CMK (cell line): ENCODE data around the gene CRB2.
"Not testable (repeated sequence)": the region's sequence is repeated elsewhere in the genome, so short reads cannot be mapped to it uniquely, and the experiment has no call there.

Experiments
- DNase-seq: peaks from one replicate; pipeline ENCODE4 v3.0.0-alpha.2; 2010; ENCODE audit warnings: low read depth

Gene CRB2

DNA sequence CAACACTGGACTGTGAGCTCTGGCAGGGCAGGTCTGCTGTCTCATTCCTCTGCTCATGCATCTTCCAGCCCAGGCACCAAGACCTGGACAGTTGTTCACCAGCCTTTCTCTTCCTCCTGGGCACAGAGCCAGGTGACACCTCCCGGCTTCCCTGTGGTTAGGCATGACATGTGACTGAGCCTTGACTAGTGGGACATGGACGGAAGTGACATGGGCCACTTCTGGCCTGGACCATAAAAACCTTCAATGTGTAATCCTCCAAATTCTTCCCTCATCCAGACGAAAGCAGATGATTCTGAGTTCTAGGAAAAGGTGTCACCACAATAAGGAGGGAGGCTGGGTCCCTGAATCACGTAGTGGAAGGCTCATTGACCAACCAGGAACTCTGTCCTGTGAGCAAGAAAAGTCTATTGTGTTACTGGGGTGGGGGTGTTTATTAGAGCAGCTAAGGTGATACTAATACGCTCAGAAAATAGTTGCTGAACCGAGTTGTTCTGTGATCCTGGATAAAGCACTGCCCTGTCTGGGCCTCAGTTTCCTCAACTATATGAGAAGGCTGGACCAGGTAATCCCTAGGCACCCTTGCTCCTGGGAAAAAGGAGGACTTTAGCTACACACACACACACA lies 26.6 kb upstream of the CRB2 start:
- no peak for DNase-seq

GRCh38 chr9:123331346-123332060 lies 24.5 kb upstream of the CRB2 start:
- DNase-seq = no peak

GRCh38 chr9:123333058-123333669 lies 22.8 kb upstream of the CRB2 start:
- DNase-seq = not testable (repeated sequence)

DNA sequence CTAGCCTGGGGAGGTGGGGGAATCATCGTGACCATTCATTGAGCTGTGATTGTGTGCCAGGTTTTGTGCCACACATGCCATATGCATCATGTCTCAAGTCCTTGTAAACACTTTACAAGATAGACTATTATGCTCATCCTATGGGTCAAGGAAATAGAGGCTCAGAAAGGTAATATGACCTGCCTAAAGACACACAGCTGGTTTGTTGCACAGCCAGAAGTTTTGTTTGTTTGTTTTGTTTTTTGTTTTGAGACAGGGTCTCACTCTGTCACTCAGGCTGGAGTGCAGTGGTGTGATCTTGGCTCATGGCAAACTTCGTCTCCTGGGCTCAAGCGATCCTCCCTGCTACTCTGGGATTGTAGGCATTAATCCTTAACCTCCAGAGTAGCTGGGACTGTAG lies 21.4 kb upstream of the CRB2 start:
- DNase-seq = no peak

DNA sequence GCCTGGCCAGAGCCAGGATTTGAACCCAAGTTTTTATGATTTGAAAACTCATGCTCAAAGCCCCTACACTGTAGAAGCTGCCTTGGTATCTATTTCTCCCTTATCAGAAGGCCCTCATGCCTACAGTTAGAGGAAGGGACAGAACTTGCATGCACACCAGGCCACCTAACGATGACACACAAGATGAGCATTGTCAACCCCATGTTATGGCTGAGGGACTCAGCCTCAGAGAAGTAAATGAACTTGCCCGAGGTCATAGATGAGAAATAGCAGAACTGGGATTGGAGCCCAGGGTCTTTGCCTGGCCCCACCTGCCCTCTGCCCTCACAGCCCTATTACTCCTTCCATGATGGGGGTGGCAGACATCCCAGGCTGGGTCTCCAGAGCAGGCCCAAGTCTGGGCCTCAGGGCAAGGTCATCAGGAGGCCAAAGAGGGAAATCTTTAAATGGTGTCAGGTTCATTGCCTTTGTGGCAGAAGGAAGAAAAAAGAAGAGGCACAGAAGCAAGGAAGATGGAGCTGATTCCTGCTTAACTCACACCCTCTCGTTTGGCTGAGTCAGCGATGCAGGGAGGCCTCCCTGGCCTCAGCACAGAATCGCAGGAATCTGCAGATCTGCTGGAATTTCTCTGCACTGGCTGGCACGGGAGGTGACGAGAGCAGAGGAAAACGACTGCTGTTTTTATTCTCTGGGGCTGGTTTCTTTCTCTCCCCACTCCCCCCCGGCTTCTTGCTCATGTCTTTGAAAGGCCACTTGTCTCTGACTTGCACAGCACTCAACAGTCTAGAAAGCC lies 20.6 kb upstream of the CRB2 start:
- no peak for DNase-seq

DNA sequence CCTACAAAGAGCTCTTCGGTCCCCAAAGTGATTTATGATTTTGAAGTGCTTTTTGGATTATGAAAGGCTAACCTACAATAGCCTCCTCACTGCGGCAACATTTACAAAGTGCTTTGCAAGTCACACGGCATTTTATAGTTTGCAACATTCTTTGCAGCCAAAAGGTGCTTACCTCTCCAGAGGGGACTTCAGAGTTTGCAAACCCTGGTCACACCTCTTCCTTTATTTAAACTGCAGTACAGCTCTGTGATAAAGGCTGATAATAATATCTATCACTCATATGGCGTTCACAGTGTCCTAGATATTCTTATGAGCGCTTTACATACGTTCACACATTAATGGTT lies 20.0 kb upstream of the CRB2 start:
- DNase-seq = no peak

GRCh38 chr9:123336449-123336848 lies 19.5 kb upstream of the CRB2 start:
- no peak for DNase-seq

DNA sequence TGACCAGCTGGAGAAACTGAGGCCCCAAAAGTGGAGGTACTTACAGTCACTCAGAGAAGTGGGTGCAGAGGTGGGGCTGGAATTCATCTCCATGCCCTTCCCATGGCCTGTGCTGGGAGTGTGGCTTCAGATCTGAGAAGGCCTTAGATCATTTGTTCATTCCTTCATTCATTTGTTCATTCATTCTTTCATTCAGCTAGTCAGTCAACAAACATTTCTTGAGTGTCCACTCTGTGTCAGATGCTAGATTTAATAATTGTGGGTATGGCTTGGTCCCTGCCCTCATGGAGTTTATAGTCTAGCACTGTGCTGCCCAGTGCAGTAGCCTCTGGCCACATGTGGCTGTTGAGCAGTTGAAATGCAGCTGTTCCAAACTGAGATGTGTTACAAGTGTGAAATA lies 19.0 kb upstream of the CRB2 start:
- no peak for DNase-seq

- DNase-seq = no peak
Measured at GRCh38 chr9:123337971-123338370, 18.0 kb upstream of the CRB2 start.

DNA sequence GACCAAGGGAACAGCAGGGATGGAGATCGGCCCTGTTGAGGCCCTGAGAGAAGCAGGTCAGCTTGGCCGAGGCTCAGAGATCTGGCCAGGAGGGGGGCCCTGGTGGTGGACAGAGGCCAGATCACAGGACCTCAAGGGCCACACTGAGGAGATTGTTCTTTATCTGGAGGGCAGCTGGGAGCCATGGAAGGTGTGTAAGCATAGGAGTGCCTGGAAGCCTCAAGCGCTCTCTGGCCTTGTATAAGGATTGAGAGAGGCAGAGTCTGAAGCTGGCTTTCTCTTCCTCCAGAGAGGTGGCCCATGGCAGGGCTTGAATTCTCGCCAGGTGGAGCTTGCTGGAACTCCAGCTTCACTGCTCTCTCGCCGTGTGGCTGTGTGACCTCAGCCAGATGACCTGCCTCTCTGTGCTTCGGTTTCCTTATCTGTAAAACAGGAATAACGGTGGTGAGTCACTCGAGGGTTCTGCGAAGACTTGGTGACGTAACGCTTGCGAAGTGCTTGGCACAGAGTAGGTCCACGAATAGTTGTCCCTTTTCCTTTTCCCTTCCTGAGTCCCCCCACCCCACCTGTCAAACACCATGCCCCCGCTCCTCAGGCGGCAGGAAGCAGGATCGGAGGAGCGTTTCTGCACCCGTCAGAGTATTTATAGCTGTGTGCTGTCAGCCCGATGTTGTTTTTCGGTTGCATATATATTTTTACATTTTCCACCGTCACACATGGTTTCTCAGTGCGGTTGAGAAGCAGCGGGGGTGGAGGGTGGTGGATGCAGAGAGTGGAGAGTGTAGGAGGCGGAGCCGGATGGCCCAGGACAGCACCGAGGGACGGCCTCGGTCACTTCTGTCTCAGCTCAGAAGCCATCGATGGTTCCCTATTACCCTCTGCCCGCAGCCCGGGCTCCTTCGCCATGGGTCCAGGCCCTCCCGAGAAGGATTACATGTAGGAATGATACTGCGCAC lies 17.0 kb upstream of the CRB2 start:
- DNase-seq = peak; percentile 45

GRCh38 chr9:123339666-123340510 lies 16.1 kb upstream of the CRB2 start:
- DNase-seq = no peak

DNA sequence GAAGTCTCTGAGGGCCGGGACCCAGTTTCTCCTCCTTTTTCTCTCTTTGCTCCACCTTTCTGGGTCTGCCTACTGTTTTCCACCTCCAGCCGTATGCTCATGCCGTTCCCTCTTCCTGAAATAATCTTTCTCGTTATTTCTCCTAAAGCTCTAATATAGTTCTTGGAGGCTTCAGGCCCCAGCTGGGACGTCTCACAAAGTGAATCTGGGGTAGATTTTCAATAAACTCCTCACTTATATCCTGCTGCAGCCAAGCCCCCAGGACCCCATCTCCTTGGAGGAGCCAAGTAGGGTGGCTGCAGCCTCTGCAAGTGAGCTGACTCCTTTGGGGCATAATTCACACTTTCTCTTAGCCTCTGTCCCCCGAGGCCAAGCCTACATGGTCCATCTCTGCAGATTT lies 14.2 kb upstream of the CRB2 start:
- DNase-seq = no peak

DNA sequence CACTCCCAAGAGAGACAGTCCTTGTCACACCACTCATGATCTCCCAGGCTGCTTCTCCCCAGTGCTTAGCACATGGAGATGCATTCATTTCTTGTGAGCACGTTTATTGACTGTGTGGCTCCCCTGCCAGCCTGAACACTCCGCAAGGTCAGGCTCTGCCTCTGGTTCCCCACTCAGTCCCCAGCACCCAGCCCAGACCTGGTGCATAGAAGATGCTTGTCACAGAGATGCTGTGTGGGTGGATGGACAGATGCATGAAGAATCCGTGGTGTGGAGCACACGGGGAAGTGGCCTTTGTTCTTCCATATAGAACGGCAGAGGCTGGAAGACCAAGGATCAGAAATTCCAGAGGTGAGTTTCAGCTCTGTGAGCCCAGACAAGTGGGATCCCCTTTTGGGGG lies 13.8 kb upstream of the CRB2 start:
- DNase-seq = no peak

GRCh38 chr9:123343443-123344191 lies 12.4 kb upstream of the CRB2 start:
- DNase-seq = no peak

DNA sequence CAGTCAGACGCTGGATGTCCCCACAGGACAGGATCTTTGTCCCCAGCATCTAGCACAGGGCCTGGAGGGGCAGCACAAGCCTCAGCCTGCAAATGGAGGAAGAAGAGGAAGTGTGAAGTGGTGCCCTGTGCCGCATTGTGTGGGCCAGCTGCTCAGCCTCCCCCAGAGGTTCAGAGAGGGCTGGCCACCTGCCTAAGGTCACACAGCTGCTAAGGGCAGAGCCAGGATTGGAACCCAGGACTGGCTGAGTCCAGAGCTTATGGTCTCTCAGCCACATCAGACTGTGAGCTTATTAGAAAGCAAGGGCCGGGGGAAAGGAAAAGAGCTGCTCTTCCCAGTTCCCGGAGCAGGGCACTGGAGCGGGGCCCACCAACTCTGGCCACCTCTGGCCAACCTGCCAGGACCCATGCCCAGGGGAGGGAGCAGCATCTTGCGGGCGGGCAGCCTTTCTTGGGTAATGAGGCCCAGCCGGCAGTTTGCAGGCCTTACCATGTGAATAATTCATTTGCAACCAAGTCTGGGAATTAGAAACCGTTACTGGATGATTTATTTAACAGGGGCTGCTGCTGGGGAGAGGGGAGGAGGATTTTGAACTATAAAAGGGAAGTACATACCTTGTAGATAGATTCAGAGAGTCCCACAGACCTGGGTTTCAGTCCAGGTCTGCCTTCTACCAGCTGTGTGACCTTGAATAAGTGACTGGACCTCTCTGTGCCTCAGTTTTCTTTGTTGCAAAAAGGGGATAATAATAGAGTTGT lies 11.6 kb upstream of the CRB2 start:
- DNase-seq = no peak

- no peak for DNase-seq
Measured at GRCh38 chr9:123345567-123345955, 10.4 kb upstream of the CRB2 start.

- DNase-seq = no peak
Measured at GRCh38 chr9:123346026-123346425, 10.0 kb upstream of the CRB2 start.

DNA sequence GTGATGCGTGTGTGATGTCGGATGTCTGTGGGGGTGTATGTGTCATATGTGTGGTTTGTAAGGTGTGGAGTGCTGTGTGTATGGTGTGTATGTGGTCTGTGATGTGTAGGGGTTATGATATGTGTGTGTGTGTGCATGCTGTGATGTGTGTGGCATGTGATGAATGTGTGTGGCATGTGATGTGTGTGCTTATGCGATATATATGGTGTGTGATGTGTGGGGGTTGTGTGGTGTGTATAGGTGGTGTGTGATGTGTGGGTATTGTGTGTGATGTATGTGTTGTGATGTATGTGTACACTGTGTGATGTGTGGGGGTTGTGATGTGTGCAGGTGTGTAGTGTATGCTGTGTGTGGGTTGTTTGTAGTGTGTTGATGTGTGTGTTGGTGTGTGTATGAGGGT lies 9.2 kb upstream of the CRB2 start:
- DNase-seq = no peak
